ENCODE data around the gene HLA-DOA. TPM values are rescaled to one million over a fixed set of nuclear protein-coding genes. Genes with fewer than 3 reads are reported as not detected.

Gene HLA-DOA
- total RNA-seq, result not detected in 2 replicates

DNA sequence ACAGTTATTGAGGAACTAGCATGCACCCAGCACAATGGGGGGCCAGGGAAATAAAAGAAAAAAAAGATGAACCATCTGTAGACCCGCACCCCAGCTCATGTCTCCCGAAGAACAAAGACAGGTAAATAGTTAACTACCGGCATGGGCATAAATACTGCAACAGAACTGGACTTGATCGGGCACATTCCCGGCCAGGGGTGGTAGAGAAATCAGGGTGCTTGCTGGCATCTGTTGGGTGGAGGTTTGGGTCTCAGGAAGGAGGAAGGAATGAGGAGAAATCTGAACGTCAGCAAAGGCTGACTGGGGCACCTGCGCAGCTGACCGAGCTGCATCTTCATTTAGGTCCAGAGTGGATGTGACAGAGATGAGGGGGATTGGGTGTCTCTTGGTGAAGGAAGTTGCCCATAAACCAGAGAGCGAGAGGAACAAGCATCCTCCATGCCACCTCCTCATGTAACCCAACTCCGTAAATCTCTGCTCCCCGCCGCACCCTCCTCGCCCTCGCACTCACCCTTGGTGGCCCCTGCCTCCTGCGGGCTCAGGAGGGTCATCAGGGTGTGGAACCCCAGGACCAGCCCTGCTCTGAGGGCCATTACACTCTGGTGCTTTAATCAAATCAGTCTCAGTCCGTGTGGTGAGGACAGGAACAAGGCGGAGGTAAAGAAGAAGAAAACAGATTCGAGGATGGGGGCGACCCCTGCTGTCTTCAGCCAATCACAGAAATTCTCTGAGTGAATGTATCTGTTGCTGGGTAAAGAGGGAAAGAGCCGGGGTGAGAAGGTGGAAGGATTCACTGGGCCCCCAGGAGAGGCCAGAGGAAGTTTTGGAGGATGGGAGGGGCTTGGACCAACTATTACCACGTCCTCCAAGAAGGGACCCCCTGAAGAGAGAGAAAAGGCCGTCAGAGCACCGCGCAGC is at the start of gene HLA-DOA:
Gene HLA-DOA, minus strand, starts transcription at position 648 of the 918 bp plus-strand sequence.
- TF ChIP-seq, protein P1, sequence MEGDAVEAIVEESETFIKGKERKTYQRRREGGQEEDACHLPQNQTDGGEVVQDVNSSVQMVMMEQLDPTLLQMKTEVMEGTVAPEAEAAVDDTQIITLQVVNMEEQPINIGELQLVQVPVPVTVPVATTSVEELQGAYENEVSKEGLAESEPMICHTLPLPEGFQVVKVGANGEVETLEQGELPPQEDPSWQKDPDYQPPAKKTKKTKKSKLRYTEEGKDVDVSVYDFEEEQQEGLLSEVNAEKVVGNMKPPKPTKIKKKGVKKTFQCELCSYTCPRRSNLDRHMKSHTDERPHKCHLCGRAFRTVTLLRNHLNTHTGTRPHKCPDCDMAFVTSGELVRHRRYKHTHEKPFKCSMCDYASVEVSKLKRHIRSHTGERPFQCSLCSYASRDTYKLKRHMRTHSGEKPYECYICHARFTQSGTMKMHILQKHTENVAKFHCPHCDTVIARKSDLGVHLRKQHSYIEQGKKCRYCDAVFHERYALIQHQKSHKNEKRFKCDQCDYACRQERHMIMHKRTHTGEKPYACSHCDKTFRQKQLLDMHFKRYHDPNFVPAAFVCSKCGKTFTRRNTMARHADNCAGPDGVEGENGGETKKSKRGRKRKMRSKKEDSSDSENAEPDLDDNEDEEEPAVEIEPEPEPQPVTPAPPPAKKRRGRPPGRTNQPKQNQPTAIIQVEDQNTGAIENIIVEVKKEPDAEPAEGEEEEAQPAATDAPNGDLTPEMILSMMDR (IDR thresholded peaks at IDR 0.05; ENCODE audit: insufficient read depth, low read length, severe bottlenecking), result no peak
- Histone ChIP-seq H3K4me3 (ENCODE audit: low read depth, low read length) (no peak within 1 kb of the TSS), H3K27me3 (ENCODE audit: control insufficient read depth, insufficient read depth, low read length) (peaks cover 12% of the 10 kb centered on the region), H3K36me3 (ENCODE audit: control insufficient read depth, insufficient read depth, low read length) (no peaks in the 10 kb centered on the region)
- DNase-seq (ENCODE audit: low read depth), result no peak
- no peak for FAIRE-seq

DNA sequence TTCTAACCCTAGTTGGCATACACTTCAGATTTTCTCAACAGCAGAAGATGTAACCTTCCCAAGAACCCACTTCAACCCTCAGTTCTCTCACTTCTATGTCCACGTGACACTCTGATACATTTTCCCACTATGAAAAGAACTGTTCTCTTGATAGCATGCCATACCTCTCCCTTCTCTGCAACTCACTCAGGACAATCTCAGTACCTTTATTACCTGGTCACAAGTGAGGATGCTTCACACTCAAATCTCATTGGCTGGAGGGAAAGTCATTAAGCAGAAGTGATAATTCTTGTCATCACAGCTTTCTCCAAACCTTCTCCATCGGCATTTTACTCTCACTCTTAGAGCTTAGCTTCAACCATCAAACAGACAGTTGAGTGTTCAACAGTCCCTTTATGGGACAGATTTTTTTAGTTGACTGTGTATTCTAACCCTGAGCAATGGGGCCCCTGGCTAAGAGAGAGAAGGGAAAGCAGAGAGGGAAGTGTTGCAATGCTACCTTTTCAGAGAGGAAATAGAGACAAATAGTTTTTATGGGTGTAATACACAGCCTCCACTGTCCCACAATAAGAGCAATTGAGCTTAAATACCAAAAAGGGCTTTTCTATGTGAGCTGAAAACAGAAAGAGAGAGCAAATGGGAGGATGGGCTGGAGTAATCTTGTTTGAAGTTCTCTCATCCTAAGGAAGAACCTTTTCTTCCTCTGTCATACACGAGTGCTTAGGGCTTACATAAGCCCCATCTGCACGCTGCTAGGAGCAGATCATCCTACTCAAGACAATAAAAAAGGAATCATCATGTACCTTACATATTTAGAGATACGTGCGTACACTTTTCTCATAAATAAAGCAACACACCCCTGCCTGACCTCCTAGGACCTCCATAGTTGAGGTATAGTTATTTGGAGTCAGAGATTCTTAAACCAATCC is 48.1 kb upstream of the HLA-DOA start:
- Histone ChIP-seq H3K4me3 (ENCODE audit: low read depth, low read length) (no peak overlapping the region), H3K36me3 (ENCODE audit: control insufficient read depth, insufficient read depth, low read length) (no peaks in the 10 kb centered on the region), H3K27me3 (ENCODE audit: control insufficient read depth, insufficient read depth, low read length) (peaks cover 2% of the 10 kb centered on the region)
- DNase-seq (ENCODE audit: low read depth) (no peak), FAIRE-seq (no peak)
- TF ChIP-seq, protein P1 (IDR thresholded peaks at IDR 0.05; ENCODE audit: insufficient read depth, low read length, severe bottlenecking), result no peak

DNA sequence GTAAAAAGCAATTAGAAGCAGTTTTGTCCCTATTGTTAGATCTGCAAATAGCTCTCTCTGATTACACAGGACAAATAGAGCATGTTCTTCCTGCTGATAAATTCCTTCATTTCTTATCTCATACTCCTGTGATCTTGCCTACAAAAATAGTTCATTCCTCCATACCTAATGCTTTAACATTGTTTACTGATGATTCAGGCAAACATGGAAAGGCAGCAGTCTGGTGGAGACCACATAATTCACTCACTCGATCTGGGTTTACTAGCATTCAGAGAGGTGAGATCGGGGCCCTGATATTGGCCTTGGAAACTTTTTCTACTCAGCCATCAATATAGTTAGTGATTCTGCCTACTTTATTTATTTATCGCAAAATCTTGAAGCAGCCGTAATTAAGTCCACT is 43.8 kb upstream of the HLA-DOA start:
- H3K36me3 ChIP-seq (ENCODE audit: control insufficient read depth, insufficient read depth, low read length), result no peaks in the 10 kb centered on the region
- FAIRE-seq (no peak), DNase-seq (ENCODE audit: low read depth) (no peak)
- no peak overlapping the region for H3K4me3 ChIP-seq (ENCODE audit: low read depth, low read length)
- TF ChIP-seq, protein P1 (IDR thresholded peaks at IDR 0.05; ENCODE audit: insufficient read depth, low read length, severe bottlenecking), result no peak
- H3K27me3 ChIP-seq (ENCODE audit: control insufficient read depth, insufficient read depth, low read length), result peaks cover 2% of the 10 kb centered on the region

- TF ChIP-seq, protein P1 (IDR thresholded peaks at IDR 0.05; ENCODE audit: insufficient read depth, low read length, severe bottlenecking), result no peak
- FAIRE-seq (no peak), DNase-seq (ENCODE audit: low read depth) (no peak)
- peaks cover 2% of the 10 kb centered on the region for H3K27me3 ChIP-seq (ENCODE audit: control insufficient read depth, insufficient read depth, low read length)
- no peak overlapping the region for H3K4me3 ChIP-seq (ENCODE audit: low read depth, low read length)
- no peaks in the 10 kb centered on the region for H3K36me3 ChIP-seq (ENCODE audit: control insufficient read depth, insufficient read depth, low read length)
Measured at GRCh38 chr6:33052627-33053026, 43.2 kb upstream of the HLA-DOA start.

GRCh38 chr6:33050014-33050810 is 40.8 kb upstream of the HLA-DOA start:
- DNase-seq (ENCODE audit: low read depth), result no peak
- no peak for FAIRE-seq
- TF ChIP-seq, protein P1 (IDR thresholded peaks at IDR 0.05; ENCODE audit: insufficient read depth, low read length, severe bottlenecking), result no peak
- no peaks in the 10 kb centered on the region for H3K36me3 ChIP-seq (ENCODE audit: control insufficient read depth, insufficient read depth, low read length)
- no peaks in the 10 kb centered on the region for H3K27me3 ChIP-seq (ENCODE audit: control insufficient read depth, insufficient read depth, low read length)
- H3K4me3 ChIP-seq (ENCODE audit: low read depth, low read length), result no peak overlapping the region

Data from bronchial epithelial cell (primary cell).